ENCODE measurements around the gene RGL1.

- TF ChIP-seq, protein P1, sequence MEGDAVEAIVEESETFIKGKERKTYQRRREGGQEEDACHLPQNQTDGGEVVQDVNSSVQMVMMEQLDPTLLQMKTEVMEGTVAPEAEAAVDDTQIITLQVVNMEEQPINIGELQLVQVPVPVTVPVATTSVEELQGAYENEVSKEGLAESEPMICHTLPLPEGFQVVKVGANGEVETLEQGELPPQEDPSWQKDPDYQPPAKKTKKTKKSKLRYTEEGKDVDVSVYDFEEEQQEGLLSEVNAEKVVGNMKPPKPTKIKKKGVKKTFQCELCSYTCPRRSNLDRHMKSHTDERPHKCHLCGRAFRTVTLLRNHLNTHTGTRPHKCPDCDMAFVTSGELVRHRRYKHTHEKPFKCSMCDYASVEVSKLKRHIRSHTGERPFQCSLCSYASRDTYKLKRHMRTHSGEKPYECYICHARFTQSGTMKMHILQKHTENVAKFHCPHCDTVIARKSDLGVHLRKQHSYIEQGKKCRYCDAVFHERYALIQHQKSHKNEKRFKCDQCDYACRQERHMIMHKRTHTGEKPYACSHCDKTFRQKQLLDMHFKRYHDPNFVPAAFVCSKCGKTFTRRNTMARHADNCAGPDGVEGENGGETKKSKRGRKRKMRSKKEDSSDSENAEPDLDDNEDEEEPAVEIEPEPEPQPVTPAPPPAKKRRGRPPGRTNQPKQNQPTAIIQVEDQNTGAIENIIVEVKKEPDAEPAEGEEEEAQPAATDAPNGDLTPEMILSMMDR (IDR thresholded peaks at IDR 0.05) = no peak
- TF ChIP-seq POLR2AphosphoS5 (IDR thresholded peaks at IDR 0.05) (peak in 2 of 4 donors; percentile 13), EP300 (IDR thresholded peaks at IDR 0.05) (no peak), POLR2A (IDR thresholded peaks at IDR 0.05) (no peak)
Measured at GRCh38 chr1:183892351-183892793, 87.5 kb downstream of the RGL1 start.

All from sigmoid colon (tissue), 4 donors.